ENCODE results near the gene NHSL1. TPM values are rescaled to one million over a fixed set of nuclear protein-coding genes. Genes with fewer than 3 reads are reported as not detected.
A peak's percentile ranks its signal among the peaks of the same experiment; 100 is the strongest.

The NHSL1 gene
- total RNA-seq, 6 experiments from 2014 or later, result 19.8 to 54.2 (median 28.5) TPM

GRCh38 chr6:138512609-138513008 is 13.3 kb upstream of the NHSL1 start:
- intact Hi-C loops (cut with DNase I), result loop anchor here in 1 of 2 donors (10.0 kb wide), 1 partner anchor 78 kb away; no protein-coding TSS in a partner anchor
- no peak overlapping the region for H3K27ac ChIP-seq
- H3K27me3 ChIP-seq, result no peaks in the 10 kb centered on the region
- ATAC-seq, result no peak
- H3K9me3 ChIP-seq, result no peaks in the 10 kb centered on the region
- no peak overlapping the region for H3K4me3 ChIP-seq
- no peaks in the 10 kb centered on the region for H3K36me3 ChIP-seq
- peaks cover 0 to 17% (median 7%) of the 10 kb centered on the region in 4 donors for H3K4me1 ChIP-seq
- no peak for DNase-seq
- no peak for TF ChIP-seq CTCF (IDR thresholded peaks at IDR 0.05)
- TF ChIP-seq POLR2A (IDR thresholded peaks at IDR 0.05), result no peak
- WGBS (ENCODE audit: insufficient coverage, low coverage, low lambda C conversion rate, missing lambda C conversion rate), result 76% methylated on average over 8 of the region's 8 CpGs

- H3K4me1 ChIP-seq, result peaks cover 0 to 40% (median 20%) of the 10 kb centered on the region in 4 donors
- ATAC-seq (no peak), DNase-seq (no peak)
- no peaks in the 10 kb centered on the region for H3K27me3 ChIP-seq
- 53% methylated on average over 3 of the region's 3 CpGs for WGBS (ENCODE audit: insufficient coverage, low coverage, low lambda C conversion rate, missing lambda C conversion rate)
- H3K9me3 ChIP-seq, result no peaks in the 10 kb centered on the region
- H3K4me3 ChIP-seq, result no peak overlapping the region
- no peak overlapping the region for H3K27ac ChIP-seq
- H3K36me3 ChIP-seq, result no peaks in the 10 kb centered on the region
- no peak for TF ChIP-seq POLR2A (IDR thresholded peaks at IDR 0.05)
- TF ChIP-seq CTCF (IDR thresholded peaks at IDR 0.05), result no peak
- intact Hi-C loops (cut with DNase I), result loop anchor here in 1 of 2 donors (10.0 kb wide), 1 partner anchor 75 kb away; no protein-coding TSS in a partner anchor
Measured at GRCh38 chr6:138510093-138510492, 10.8 kb upstream of the NHSL1 start.

GRCh38 chr6:138509371-138509770 is 10.1 kb upstream of the NHSL1 start:
- 4% methylated on average over 6 of the region's 6 CpGs for WGBS (ENCODE audit: insufficient coverage, low coverage, low lambda C conversion rate, missing lambda C conversion rate)
- Histone ChIP-seq H3K36me3 (no peaks in the 10 kb centered on the region), H3K4me1 (peaks cover 0 to 48% (median 24%) of the 10 kb centered on the region in 4 donors), H3K27me3 (no peaks in the 10 kb centered on the region), H3K27ac (peak overlapping the region in 2 of 3 donors; percentile 79 to 90), H3K9me3 (no peaks in the 10 kb centered on the region), H3K4me3 (no peak overlapping the region)
- TF ChIP-seq POLR2A (IDR thresholded peaks at IDR 0.05), result no peak
- TF ChIP-seq CTCF (IDR thresholded peaks at IDR 0.05), result peak; percentile 70 to 80 (median 72)
- DNase-seq (peak in 1 of 3 donors; percentile 74), ATAC-seq (peak; percentile 67 to 79 (median 69))
- intact Hi-C loops (cut with DNase I), result loop anchor here in 1 of 2 donors (5.0 kb wide), 1 partner anchor 82 kb away; no protein-coding TSS in a partner anchor

- Histone ChIP-seq H3K4me1 (peaks cover 0 to 50% (median 25%) of the 10 kb centered on the region in 4 donors), H3K27ac (peak overlapping the region in 2 of 3 donors; percentile 79 to 90), H3K36me3 (no peaks in the 10 kb centered on the region), H3K4me3 (no peak overlapping the region), H3K9me3 (no peaks in the 10 kb centered on the region), H3K27me3 (no peaks in the 10 kb centered on the region)
- WGBS (ENCODE audit: insufficient coverage, low coverage, low lambda C conversion rate, missing lambda C conversion rate), result 55% methylated on average over 2 of the region's 2 CpGs
- ATAC-seq (no peak), DNase-seq (no peak)
- no peak for TF ChIP-seq CTCF (IDR thresholded peaks at IDR 0.05)
- TF ChIP-seq POLR2A (IDR thresholded peaks at IDR 0.05), result no peak
- intact Hi-C loops (cut with DNase I), result loop anchor here in 1 of 2 donors (5.0 kb wide), 1 partner anchor 81 kb away; no protein-coding TSS in a partner anchor
Measured at GRCh38 chr6:138508676-138508988, 9.3 kb upstream of the NHSL1 start.

All from right lobe of liver (tissue), 6 donors.